Nephron (organoid): ENCODE measurements around the gene TTLL12.
A peak's percentile ranks its signal among the peaks of the same experiment; 100 is the strongest.

ENCODE experiments used
- H3K27ac Mint-ChIP-seq, 3 experiments: 2 replicates each; pipeline ENCODE4 v1.8.0; 2020; ENCODE audit warnings: mixed read lengths in 3 of 3, mild to moderate bottlenecking in 2 of 3, moderate library complexity in 1 of 3
- H3K27me3 Mint-ChIP-seq: 2 replicates; pipeline ENCODE4 v1.8.0; 2021; ENCODE audit warnings: low read depth, mild to moderate bottlenecking, moderate library complexity, mixed read lengths
- H3K36me3 Mint-ChIP-seq: 2 replicates; pipeline ENCODE4 v1.8.0; 2020; ENCODE audit warnings: low read depth, mixed read lengths
- H3K4me1 Mint-ChIP-seq: 2 replicates; pipeline ENCODE4 v1.8.0; 2020; ENCODE audit warnings: mixed read lengths
- H3K4me3 Mint-ChIP-seq, 3 experiments: 2 replicates each; pipeline ENCODE4 v1.8.0; 2020; ENCODE audit warnings: mild to moderate bottlenecking in 3 of 3, mixed read lengths in 3 of 3, moderate library complexity in 2 of 3
- H3K9me3 Mint-ChIP-seq: 2 replicates; pipeline ENCODE4 v1.8.0; 2020; ENCODE audit warnings: mixed read lengths
- TF ChIP-seq, protein P1 (sequence below), 3 experiments: fragments of 200-600 bp; sonication (generic); IDR thresholded peaks; one replicate each; pipeline ENCODE4 v1.5.0; 2021; ENCODE audit warnings: antibody characterized with exemption in 3 of 3; ENCODE audit not compliant: unreplicated experiment in 3 of 3

The TTLL12 gene

GRCh38 chr22:43169310-43170130 lies 17.4 kb downstream of the TTLL12 start:
- TF ChIP-seq, protein P1, sequence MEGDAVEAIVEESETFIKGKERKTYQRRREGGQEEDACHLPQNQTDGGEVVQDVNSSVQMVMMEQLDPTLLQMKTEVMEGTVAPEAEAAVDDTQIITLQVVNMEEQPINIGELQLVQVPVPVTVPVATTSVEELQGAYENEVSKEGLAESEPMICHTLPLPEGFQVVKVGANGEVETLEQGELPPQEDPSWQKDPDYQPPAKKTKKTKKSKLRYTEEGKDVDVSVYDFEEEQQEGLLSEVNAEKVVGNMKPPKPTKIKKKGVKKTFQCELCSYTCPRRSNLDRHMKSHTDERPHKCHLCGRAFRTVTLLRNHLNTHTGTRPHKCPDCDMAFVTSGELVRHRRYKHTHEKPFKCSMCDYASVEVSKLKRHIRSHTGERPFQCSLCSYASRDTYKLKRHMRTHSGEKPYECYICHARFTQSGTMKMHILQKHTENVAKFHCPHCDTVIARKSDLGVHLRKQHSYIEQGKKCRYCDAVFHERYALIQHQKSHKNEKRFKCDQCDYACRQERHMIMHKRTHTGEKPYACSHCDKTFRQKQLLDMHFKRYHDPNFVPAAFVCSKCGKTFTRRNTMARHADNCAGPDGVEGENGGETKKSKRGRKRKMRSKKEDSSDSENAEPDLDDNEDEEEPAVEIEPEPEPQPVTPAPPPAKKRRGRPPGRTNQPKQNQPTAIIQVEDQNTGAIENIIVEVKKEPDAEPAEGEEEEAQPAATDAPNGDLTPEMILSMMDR (IDR thresholded peaks at IDR 0.05; ENCODE audit: unreplicated experiment in 3 of 3) = no peak
- no peaks in the 10 kb centered on the region for H3K27me3 Mint-ChIP-seq
- H3K36me3 Mint-ChIP-seq = peaks cover 17% of the 10 kb centered on the region
- H3K4me3 Mint-ChIP-seq = no peak overlapping the region
- no peak overlapping the region for H3K27ac Mint-ChIP-seq
- peaks cover 2% of the 10 kb centered on the region for H3K4me1 Mint-ChIP-seq
- H3K9me3 Mint-ChIP-seq = no peaks in the 10 kb centered on the region

DNA sequence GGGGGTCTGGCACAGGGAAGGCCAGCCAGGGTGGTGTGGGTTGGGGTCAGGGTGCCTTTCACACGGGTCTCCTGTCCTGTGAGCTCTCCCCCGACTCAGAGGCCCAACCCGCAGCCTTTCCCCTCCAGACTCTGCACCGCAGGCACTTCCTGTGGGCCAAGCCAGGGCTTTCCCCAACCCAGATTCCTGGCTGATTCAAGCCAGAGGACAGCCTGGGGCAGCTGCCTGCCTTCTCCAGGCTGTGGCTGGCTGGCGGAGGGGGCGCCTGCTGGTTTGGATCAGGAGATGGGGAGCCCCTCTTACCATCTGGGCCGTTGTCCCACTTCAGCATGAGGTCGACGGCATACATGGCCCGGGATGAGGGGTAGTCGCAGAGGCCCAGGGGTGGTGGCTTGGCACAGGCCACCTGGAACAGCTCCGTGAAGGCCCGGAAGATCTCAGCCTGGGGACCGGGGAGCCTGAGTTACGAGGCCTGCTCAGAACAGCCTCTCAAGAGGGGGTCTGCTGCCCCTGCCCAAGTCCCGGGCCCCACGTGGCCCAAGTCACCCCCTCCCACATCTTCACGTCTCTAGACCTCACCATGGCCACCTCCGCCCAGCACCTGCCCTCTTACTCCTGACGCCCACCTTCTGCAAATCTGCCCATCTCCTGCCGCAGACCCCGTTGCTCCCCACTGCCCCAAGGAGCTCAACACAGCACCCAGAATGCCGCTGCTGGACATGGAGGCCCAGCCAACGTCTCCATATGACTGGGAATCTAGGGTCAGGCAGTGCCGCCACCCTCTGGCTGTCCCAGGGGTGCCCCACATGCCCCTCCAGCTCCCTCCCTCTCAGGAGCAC lies 18.2 kb downstream of the TTLL12 start:
- Mint-ChIP-seq H3K9me3 (no peaks in the 10 kb centered on the region), H3K4me1 (peaks cover 10% of the 10 kb centered on the region), H3K27ac (no peak overlapping the region), H3K36me3 (peaks cover 17% of the 10 kb centered on the region), H3K27me3 (peaks cover 6% of the 10 kb centered on the region), H3K4me3 (no peak overlapping the region)
- TF ChIP-seq, protein P1 (IDR thresholded peaks at IDR 0.05; ENCODE audit: unreplicated experiment in 3 of 3) = no peak

GRCh38 chr22:43167001-43167589 lies 19.8 kb downstream of the TTLL12 start:
- H3K36me3 Mint-ChIP-seq = peaks cover 8% of the 10 kb centered on the region
- TF ChIP-seq, protein P1 (IDR thresholded peaks at IDR 0.05; ENCODE audit: unreplicated experiment in 3 of 3) = no peak
- H3K27ac Mint-ChIP-seq = no peak overlapping the region
- no peaks in the 10 kb centered on the region for H3K9me3 Mint-ChIP-seq
- H3K4me3 Mint-ChIP-seq = no peak overlapping the region
- H3K27me3 Mint-ChIP-seq = peaks cover 6% of the 10 kb centered on the region
- H3K4me1 Mint-ChIP-seq = peaks cover 10% of the 10 kb centered on the region

- Mint-ChIP-seq H3K27ac (no peak overlapping the region), H3K4me1 (peaks cover 10% of the 10 kb centered on the region), H3K9me3 (no peaks in the 10 kb centered on the region), H3K36me3 (peaks cover 8% of the 10 kb centered on the region), H3K27me3 (peaks cover 6% of the 10 kb centered on the region), H3K4me3 (no peak overlapping the region)
- TF ChIP-seq, protein P1 (IDR thresholded peaks at IDR 0.05; ENCODE audit: unreplicated experiment in 3 of 3) = no peak
Observed at GRCh38 chr22:43166132-43166930, 20.6 kb downstream of the TTLL12 start.

DNA sequence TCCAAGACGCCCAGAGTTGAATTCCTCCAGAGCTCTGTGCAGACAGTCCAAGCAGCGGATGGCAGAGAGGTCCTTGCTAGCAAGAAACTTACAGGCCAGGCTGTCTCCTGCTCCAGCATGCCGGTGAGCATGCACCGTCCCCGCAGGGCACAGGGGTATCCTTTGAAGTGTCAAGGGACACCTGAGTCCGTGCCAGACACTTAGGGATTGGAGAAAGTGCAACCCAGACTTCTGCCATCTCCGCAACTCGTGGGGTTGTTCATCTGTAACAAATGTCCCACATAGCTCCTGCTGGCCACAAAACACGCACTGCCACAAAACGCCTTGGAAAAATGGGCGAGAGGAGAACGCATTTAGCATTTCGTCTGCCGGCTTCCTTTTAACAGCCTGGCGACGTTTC lies 22.3 kb downstream of the TTLL12 start:
- Mint-ChIP-seq H3K4me3 (no peak overlapping the region), H3K27ac (peak overlapping the region in 1 of 3 experiments; percentile 21), H3K27me3 (peaks cover 10% of the 10 kb centered on the region), H3K36me3 (peaks cover 4% of the 10 kb centered on the region), H3K9me3 (no peaks in the 10 kb centered on the region), H3K4me1 (peaks cover 10% of the 10 kb centered on the region)
- TF ChIP-seq, protein P1 (IDR thresholded peaks at IDR 0.05; ENCODE audit: unreplicated experiment in 3 of 3) = no peak
